Measurements from ENCODE around the gene SKOR2.

DNA sequence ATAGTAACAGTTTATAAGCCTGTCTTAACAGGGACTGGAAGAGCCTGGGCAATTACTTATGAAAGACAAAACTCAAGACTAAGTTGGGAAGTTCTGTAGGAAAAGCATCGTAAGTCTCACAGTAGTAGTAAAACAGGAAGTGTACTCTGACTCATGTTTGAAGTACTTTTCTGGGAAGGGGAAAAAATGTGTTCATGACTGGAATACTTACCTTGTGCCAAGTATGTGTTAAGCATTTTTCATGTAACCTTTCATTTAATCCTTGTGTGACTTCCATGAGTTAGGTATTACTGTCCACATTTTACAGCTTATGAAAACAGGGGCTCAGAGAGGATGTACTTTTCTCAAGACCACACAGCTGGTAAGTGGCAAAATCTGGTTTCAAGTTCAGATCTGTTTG is 13.7 kb upstream of the SKOR2 start:
- TF ChIP-seq, protein P1, sequence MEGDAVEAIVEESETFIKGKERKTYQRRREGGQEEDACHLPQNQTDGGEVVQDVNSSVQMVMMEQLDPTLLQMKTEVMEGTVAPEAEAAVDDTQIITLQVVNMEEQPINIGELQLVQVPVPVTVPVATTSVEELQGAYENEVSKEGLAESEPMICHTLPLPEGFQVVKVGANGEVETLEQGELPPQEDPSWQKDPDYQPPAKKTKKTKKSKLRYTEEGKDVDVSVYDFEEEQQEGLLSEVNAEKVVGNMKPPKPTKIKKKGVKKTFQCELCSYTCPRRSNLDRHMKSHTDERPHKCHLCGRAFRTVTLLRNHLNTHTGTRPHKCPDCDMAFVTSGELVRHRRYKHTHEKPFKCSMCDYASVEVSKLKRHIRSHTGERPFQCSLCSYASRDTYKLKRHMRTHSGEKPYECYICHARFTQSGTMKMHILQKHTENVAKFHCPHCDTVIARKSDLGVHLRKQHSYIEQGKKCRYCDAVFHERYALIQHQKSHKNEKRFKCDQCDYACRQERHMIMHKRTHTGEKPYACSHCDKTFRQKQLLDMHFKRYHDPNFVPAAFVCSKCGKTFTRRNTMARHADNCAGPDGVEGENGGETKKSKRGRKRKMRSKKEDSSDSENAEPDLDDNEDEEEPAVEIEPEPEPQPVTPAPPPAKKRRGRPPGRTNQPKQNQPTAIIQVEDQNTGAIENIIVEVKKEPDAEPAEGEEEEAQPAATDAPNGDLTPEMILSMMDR (IDR thresholded peaks at IDR 0.05; ENCODE audit: insufficient read depth, low read depth, low read length): no peak
- TF ChIP-seq EZH2 (IDR thresholded peaks at IDR 0.05; ENCODE audit: insufficient read depth, low read length): no peak

All from astrocyte (in vitro differentiated cells and primary cell).